ENCODE data around the gene BORCS5. TPM values are rescaled to one million over a fixed set of nuclear protein-coding genes. Genes with fewer than 3 reads are reported as not detected.
"Not testable (repeated sequence)": the region's sequence is repeated elsewhere in the genome, so short reads cannot be mapped to it uniquely, and the experiment has no call there.

Gene BORCS5
- total and polyA plus RNA-seq, 4 donors: 7.2 to 22.8 (median 13.2) TPM

DNA sequence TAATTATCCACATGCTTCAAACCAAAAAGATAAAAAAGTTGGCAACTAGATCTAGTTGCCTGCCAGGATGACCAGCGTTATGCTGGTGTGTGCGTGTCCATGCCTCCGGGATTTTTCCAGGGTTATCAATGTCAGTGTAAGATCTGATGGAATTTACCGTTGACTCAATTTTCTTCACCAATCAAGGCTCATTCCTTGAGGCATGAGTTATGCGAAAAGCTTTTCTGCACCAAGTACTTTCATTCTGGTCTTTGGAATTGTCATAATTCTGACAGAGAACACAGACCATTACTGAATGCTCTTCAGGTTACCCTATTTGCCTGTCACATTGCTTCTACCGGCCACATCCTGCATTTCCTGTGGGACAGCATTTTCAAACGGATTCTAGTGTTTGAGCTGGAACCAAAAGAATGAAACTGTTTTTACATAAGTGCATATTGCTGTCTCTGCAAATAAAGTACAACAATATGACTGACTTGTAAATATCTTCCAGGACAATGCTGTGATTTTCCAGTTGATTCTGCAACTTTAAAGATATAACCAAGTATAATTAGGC is 114.0 kb downstream of the BORCS5 start:
- 85% methylated on average over 7 of the region's 7 CpGs for WGBS, 2 donors
- ATAC-seq (ENCODE audit: low FRiP score): no peak
- intact Hi-C loops (cut with DNase I): no loop called here

GRCh38 chr12:12471982-12472961 is 115.4 kb downstream of the BORCS5 start:
- H3K27ac ChIP-seq (ENCODE audit: low read depth in 1 of 2, low read length in 2 of 2); H3K4me3 ChIP-seq (ENCODE audit: low read length in 2 of 2); ATAC-seq (ENCODE audit: low FRiP score); intact Hi-C loops (cut with DNase I); H3K9me3 ChIP-seq (ENCODE audit: control insufficient read depth, low read length); H3K27me3 ChIP-seq (ENCODE audit: control insufficient read depth in 1 of 2, insufficient read depth in 2 of 2, low read length in 1 of 2); H3K36me3 ChIP-seq (ENCODE audit: control insufficient read depth in 1 of 2, insufficient read depth in 2 of 2, low read length in 1 of 2); H3K4me1 ChIP-seq (ENCODE audit: control insufficient read depth in 1 of 2, insufficient read depth in 2 of 2, low read length in 2 of 2); DNase-seq: not testable (repeated sequence)
- 84 to 91% methylated on average over 28 to 37 of the region's 37 CpGs for WGBS, 2 donors

More for the DNA sequence above, 114.0 kb downstream of the BORCS5 start:
- no peaks in the 10 kb centered on the region for H3K4me1 ChIP-seq (ENCODE audit: control insufficient read depth in 1 of 2, insufficient read depth in 2 of 2, low read length in 2 of 2)
- H3K36me3 ChIP-seq (ENCODE audit: control insufficient read depth in 1 of 2, insufficient read depth in 2 of 2, low read length in 1 of 2): peaks cover 0 to 1% of the 10 kb centered on the region in 2 donors
- H3K27me3 ChIP-seq (ENCODE audit: control insufficient read depth in 1 of 2, insufficient read depth in 2 of 2, low read length in 1 of 2): no peaks in the 10 kb centered on the region
- no peaks in the 10 kb centered on the region for H3K9me3 ChIP-seq (ENCODE audit: control insufficient read depth, low read length)
- no peak for DNase-seq
- no peak overlapping the region for H3K4me3 ChIP-seq (ENCODE audit: low read length in 2 of 2)
- H3K27ac ChIP-seq (ENCODE audit: low read depth in 1 of 2, low read length in 2 of 2): no peak overlapping the region

DNA sequence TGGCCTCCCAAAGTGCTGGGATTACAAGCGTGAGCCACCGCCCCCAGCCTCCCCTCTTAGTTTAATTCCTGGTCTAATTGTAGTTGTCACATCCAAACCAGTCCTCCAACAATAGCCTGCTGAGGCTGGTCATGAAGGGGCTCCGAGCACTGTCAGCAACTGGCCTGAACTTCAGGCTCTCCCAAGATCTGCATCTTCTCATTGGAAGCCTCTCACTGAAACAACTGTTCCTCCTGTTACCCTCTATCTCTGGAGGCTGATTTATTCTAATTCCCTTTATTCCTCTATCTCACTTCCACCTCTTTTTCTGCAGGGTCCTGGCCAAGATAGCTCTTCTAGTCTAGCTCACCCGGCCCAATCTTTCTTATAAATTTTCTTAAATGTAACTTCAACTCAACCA is 116.3 kb downstream of the BORCS5 start:
- H3K36me3 ChIP-seq (ENCODE audit: control insufficient read depth in 1 of 2, insufficient read depth in 2 of 2, low read length in 1 of 2): peaks cover 0 to 5% of the 10 kb centered on the region in 2 donors
- no peak overlapping the region for H3K4me3 ChIP-seq (ENCODE audit: low read length in 2 of 2)
- no peaks in the 10 kb centered on the region for H3K27me3 ChIP-seq (ENCODE audit: control insufficient read depth in 1 of 2, insufficient read depth in 2 of 2, low read length in 1 of 2)
- no peaks in the 10 kb centered on the region for H3K4me1 ChIP-seq (ENCODE audit: control insufficient read depth in 1 of 2, insufficient read depth in 2 of 2, low read length in 2 of 2)
- H3K27ac ChIP-seq (ENCODE audit: low read depth in 1 of 2, low read length in 2 of 2): no peak overlapping the region
- intact Hi-C loops (cut with DNase I): no loop called here
- no peak for ATAC-seq (ENCODE audit: low FRiP score)
- DNase-seq: no peak
- WGBS, 2 donors: 90 to 96% methylated on average over 4 of the region's 4 CpGs
- H3K9me3 ChIP-seq (ENCODE audit: control insufficient read depth, low read length): no peaks in the 10 kb centered on the region

GRCh38 chr12:12474471-12474928 is 117.6 kb downstream of the BORCS5 start:
- intact Hi-C loops (cut with DNase I): no loop called here

DNA sequence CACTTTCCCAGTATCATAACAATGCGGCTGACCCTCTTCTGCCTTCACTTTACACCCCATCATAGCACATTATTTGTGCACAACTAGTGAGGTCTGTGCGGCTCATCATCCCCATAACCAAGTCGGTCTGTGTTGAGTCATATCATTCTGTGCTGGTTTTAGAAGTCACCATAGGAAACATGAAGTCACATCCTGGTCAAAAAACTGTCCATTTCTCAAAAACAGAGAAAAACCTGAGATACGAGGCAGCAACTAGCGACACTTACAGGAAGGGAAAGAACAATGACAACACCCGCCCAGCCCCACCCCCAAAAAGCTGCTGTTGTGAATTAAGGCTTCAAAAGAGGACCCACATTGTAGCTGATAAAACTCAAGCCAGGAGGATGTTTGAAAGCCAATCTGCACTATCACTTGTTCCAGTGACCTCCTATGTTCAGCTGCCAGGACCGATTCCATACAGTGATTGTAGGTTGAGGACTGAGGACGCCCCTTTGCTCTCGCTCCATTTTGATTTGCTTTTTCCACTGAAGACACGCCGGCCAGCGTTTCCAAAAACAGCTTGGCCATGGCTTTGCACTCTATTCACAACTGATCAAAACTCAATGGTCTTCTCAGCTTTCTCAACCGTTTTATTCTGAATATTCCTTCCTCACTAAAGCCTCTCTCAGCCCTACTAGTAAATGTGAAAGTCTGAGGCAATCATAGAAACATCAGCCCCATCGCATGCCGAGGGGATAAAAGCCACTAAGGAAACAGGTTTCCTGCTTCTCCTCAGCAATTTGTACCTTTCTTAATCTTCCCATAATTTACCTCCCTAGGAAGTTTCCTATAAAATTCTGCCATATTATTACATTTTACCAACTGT is 118.3 kb downstream of the BORCS5 start:
- no peaks in the 10 kb centered on the region for H3K4me1 ChIP-seq (ENCODE audit: control insufficient read depth in 1 of 2, insufficient read depth in 2 of 2, low read length in 2 of 2)
- no peak for DNase-seq
- no peak for ATAC-seq (ENCODE audit: low FRiP score)
- peaks cover 0 to 5% of the 10 kb centered on the region in 2 donors for H3K36me3 ChIP-seq (ENCODE audit: control insufficient read depth in 1 of 2, insufficient read depth in 2 of 2, low read length in 1 of 2)
- H3K27ac ChIP-seq (ENCODE audit: low read depth in 1 of 2, low read length in 2 of 2): no peak overlapping the region
- no peaks in the 10 kb centered on the region for H3K27me3 ChIP-seq (ENCODE audit: control insufficient read depth in 1 of 2, insufficient read depth in 2 of 2, low read length in 1 of 2)
- no peaks in the 10 kb centered on the region for H3K9me3 ChIP-seq (ENCODE audit: control insufficient read depth, low read length)
- H3K4me3 ChIP-seq (ENCODE audit: low read length in 2 of 2): no peak overlapping the region
- intact Hi-C loops (cut with DNase I): no loop called here
- 89 to 91% methylated on average over 15 of the region's 15 CpGs for WGBS, 2 donors

More at GRCh38 chr12:12474471-12474928, 117.6 kb downstream of the BORCS5 start:
- DNase-seq: no peak
- Histone ChIP-seq H3K4me3 (ENCODE audit: low read length in 2 of 2) (no peak overlapping the region), H3K9me3 (ENCODE audit: control insufficient read depth, low read length) (no peaks in the 10 kb centered on the region), H3K27me3 (ENCODE audit: control insufficient read depth in 1 of 2, insufficient read depth in 2 of 2, low read length in 1 of 2) (no peaks in the 10 kb centered on the region), H3K36me3 (ENCODE audit: control insufficient read depth in 1 of 2, insufficient read depth in 2 of 2, low read length in 1 of 2) (peaks cover 0 to 5% of the 10 kb centered on the region in 2 donors), H3K4me1 (ENCODE audit: control insufficient read depth in 1 of 2, insufficient read depth in 2 of 2, low read length in 2 of 2) (no peaks in the 10 kb centered on the region), H3K27ac (ENCODE audit: low read depth in 1 of 2, low read length in 2 of 2) (no peak overlapping the region)
- WGBS, 2 donors: 81 to 85% methylated on average over 8 of the region's 8 CpGs
- no peak for ATAC-seq (ENCODE audit: low FRiP score)

DNA sequence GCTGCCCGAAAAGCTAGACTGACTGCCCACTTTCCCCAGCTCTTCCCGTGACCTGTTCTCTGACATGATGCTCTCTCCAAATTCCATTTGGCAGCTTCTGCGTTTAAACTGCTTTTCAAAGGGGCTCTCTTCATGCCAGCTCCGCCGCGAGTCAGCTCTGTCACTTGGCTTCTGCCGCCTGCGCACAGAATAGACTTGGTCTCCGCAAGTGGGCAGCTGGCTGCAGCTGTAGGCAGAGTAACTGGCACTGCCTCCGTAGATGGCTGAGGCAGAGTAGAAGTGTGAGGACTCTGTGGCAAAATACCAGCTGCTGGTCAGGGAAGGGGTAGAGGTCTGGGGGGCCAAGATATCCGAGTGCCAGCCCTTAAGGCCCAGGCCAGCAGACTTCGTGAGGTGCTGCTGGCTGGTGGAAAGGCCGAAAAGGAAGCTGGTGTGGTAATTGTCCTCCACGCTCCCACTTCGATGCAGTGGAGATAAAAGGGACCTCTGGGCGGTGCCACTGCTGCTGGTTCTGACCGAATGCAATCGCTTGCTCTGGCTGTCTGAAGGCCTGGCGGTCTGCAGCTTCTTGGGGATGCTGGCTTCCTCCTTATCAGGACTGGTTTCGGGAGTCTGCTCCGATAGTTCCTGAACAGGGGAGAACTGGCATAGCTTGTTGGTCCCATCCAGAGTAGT is 120.1 kb downstream of the BORCS5 start:
- WGBS, 2 donors: 89 to 92% methylated on average over 21 of the region's 21 CpGs
- DNase-seq (no peak), ATAC-seq (ENCODE audit: low FRiP score) (no peak)
- H3K4me3 ChIP-seq (ENCODE audit: low read length in 2 of 2): no peak overlapping the region
- no peaks in the 10 kb centered on the region for H3K27me3 ChIP-seq (ENCODE audit: control insufficient read depth in 1 of 2, insufficient read depth in 2 of 2, low read length in 1 of 2)
- H3K36me3 ChIP-seq (ENCODE audit: control insufficient read depth in 1 of 2, insufficient read depth in 2 of 2, low read length in 1 of 2): peaks cover 0 to 5% of the 10 kb centered on the region in 2 donors
- no peaks in the 10 kb centered on the region for H3K9me3 ChIP-seq (ENCODE audit: control insufficient read depth, low read length)
- intact Hi-C loops (cut with DNase I): no loop called here
- no peak overlapping the region for H3K27ac ChIP-seq (ENCODE audit: low read depth in 1 of 2, low read length in 2 of 2)
- H3K4me1 ChIP-seq (ENCODE audit: control insufficient read depth in 1 of 2, insufficient read depth in 2 of 2, low read length in 2 of 2): no peaks in the 10 kb centered on the region

- H3K9me3 ChIP-seq (ENCODE audit: control insufficient read depth, low read length): no peaks in the 10 kb centered on the region
- no peak overlapping the region for H3K27ac ChIP-seq (ENCODE audit: low read depth in 1 of 2, low read length in 2 of 2)
- 94 to 96% methylated on average over 14 of the region's 14 CpGs for WGBS, 2 donors
- no peaks in the 10 kb centered on the region for H3K4me1 ChIP-seq (ENCODE audit: control insufficient read depth in 1 of 2, insufficient read depth in 2 of 2, low read length in 2 of 2)
- intact Hi-C loops (cut with DNase I): no loop called here
- ATAC-seq (ENCODE audit: low FRiP score) (no peak), DNase-seq (no peak)
- H3K4me3 ChIP-seq (ENCODE audit: low read length in 2 of 2): no peak overlapping the region
- peaks cover 0 to 5% of the 10 kb centered on the region in 2 donors for H3K36me3 ChIP-seq (ENCODE audit: control insufficient read depth in 1 of 2, insufficient read depth in 2 of 2, low read length in 1 of 2)
- H3K27me3 ChIP-seq (ENCODE audit: control insufficient read depth in 1 of 2, insufficient read depth in 2 of 2, low read length in 1 of 2): no peaks in the 10 kb centered on the region
These were observed 120.6 kb downstream of the BORCS5 start for GRCh38 chr12:12477532-12477890.

GRCh38 chr12:12480074-12480473 is 123.2 kb downstream of the BORCS5 start:
- ATAC-seq (ENCODE audit: low FRiP score) (no peak), DNase-seq (no peak)
- Histone ChIP-seq H3K9me3 (ENCODE audit: control insufficient read depth, low read length) (no peaks in the 10 kb centered on the region), H3K4me1 (ENCODE audit: control insufficient read depth in 1 of 2, insufficient read depth in 2 of 2, low read length in 2 of 2) (no peaks in the 10 kb centered on the region), H3K27ac (ENCODE audit: low read depth in 1 of 2, low read length in 2 of 2) (no peak overlapping the region), H3K36me3 (ENCODE audit: control insufficient read depth in 1 of 2, insufficient read depth in 2 of 2, low read length in 1 of 2) (peaks cover 0 to 7% of the 10 kb centered on the region in 2 donors), H3K4me3 (ENCODE audit: low read length in 2 of 2) (no peak overlapping the region), H3K27me3 (ENCODE audit: control insufficient read depth in 1 of 2, insufficient read depth in 2 of 2, low read length in 1 of 2) (no peaks in the 10 kb centered on the region)
- 98 to 99% methylated on average over 5 of the region's 5 CpGs for WGBS, 2 donors
- intact Hi-C loops (cut with DNase I): no loop called here
